Upper lobe of left lung (tissue), 6 donors: ENCODE data around the gene CEP170B. TPM values are rescaled to one million over a fixed set of nuclear protein-coding genes. Genes with fewer than 3 reads are reported as not detected.
A peak's percentile ranks its signal among the peaks of the same experiment; 100 is the strongest.

ENCODE experiments used
- ATAC-seq, 2 donors: fragments of 200-7000 bp; cut with Tn5 transposase; one replicate each; pipeline ENCODE4 v1.9.1; 2022; ENCODE audit warnings: mild to moderate bottlenecking in 2 of 2, moderate library complexity in 2 of 2; ENCODE audit not compliant: low FRiP score in 2 of 2
- DNase-seq, 2 donors: peaks; one replicate each; pipeline ENCODE4 v3.0.0-alpha.2; 2019 to 2020
- H3K27ac ChIP-seq, 4 donors: fragments of 200-600 bp; sonication (generic); one replicate each; pipeline ENCODE4 v1.5.1; 2016 to 2019
- H3K27me3 ChIP-seq, 4 donors: fragments of 200-600 bp; sonication (generic); one replicate each; pipeline ENCODE4 v1.5.1; 2017 to 2019
- H3K36me3 ChIP-seq, 4 donors: fragments of 200-600 bp; sonication (generic); one replicate each; pipeline ENCODE4 v1.5.1; 2016 to 2019
- H3K4me1 ChIP-seq, 4 donors: fragments of 200-600 bp; sonication (generic); one replicate each; pipeline ENCODE4 v1.5.1; 2018 to 2019
- H3K4me3 ChIP-seq, 4 donors: fragments of 200-600 bp; sonication (generic); one replicate each; pipeline ENCODE4 v1.5.1; 2017 to 2019; ENCODE audit warnings: mild to moderate bottlenecking in 2 of 4, moderate library complexity in 1 of 4
- H3K9me3 ChIP-seq, 4 donors: fragments of 200-600 bp; sonication (generic); one replicate each; pipeline ENCODE4 v1.5.1; 2018 to 2019
- CTCF ChIP-seq, 6 experiments: fragments of 450-650 bp in 4 of 6; fragments of 200-600 bp in 2 of 6; sonication (generic) in 2 of 6; IDR thresholded peaks; one replicate each; pipeline ENCODE4 v1.5.1; 2016 to 2019; ENCODE audit warnings: antibody characterized with exemption in 6 of 6
- EP300 ChIP-seq, 4 donors: sonication (generic); formaldehyde crosslinking; IDR thresholded peaks; one replicate each; pipeline ENCODE4 v1.5.1; 2017; ENCODE audit warnings: antibody characterized with exemption in 4 of 4, control low read depth in 2 of 4
- POLR2A ChIP-seq, 4 donors: fragments of 450-650 bp; IDR thresholded peaks; one replicate each; pipeline ENCODE4 v1.5.1; 2016 to 2017; ENCODE audit warnings: antibody characterized with exemption in 4 of 4, mild to moderate bottlenecking in 2 of 4
- POLR2AphosphoS5 ChIP-seq, 2 donors: sonication (generic); formaldehyde crosslinking; IDR thresholded peaks; one replicate each; pipeline ENCODE4 v1.5.1; 2017; ENCODE audit warnings: antibody characterized with exemption in 2 of 2
- WGBS, 2 donors: methylation state at CpG; one replicate each; pipeline ENCODE4 v1.1.5; 2017 to 2018; 5-methylcytosine and 5-hydroxymethylcytosine counted together
- total RNA-seq, 6 donors: library from RNA; depleted of rRNA in 4 of 6; stranded (reverse); fragments of >200 nt in 4 of 6; gene quantifications; one replicate each; pipeline versions ENCODE4 v1.1.0 to v1.2.1, GENCODE V29; 2016 to 2021
- donor health status: DM: no; HTN: no; CAD: no; lungs with moderate emphysema.
- donor health status: DM: no; HTN: yes; CAD: no; lungs with severe emphysema.

The CEP170B gene
- total RNA-seq, 6 donors from 2014 or later: 24.2 to 57.8 (median 35.6) TPM

GRCh38 chr14:104867371-104868059 lies 2.4 kb downstream of the CEP170B start:
- no peaks in the 10 kb centered on the region for H3K9me3 ChIP-seq
- no peak for TF ChIP-seq POLR2AphosphoS5 (IDR thresholded peaks at IDR 0.05)
- no peak for TF ChIP-seq EP300 (IDR thresholded peaks at IDR 0.05)
- TF ChIP-seq CTCF (IDR thresholded peaks at IDR 0.05): no peak
- TF ChIP-seq POLR2A (IDR thresholded peaks at IDR 0.05): no peak
- H3K4me1 ChIP-seq: peaks cover 16 to 40% (median 27%) of the 10 kb centered on the region in 4 donors
- peaks cover 0 to 12% (median 6%) of the 10 kb centered on the region in 4 donors for H3K27me3 ChIP-seq
- DNase-seq: peak in 1 of 2 donors; percentile 44
- H3K36me3 ChIP-seq: peaks cover 0 to 3% (median 0%) of the 10 kb centered on the region in 4 donors
- no peak overlapping the region for H3K27ac ChIP-seq
- no peak overlapping the region for H3K4me3 ChIP-seq
- WGBS, 2 donors: 79 to 94% methylated on average over 2 to 6 of the region's 6 CpGs
- ATAC-seq: no peak

- H3K36me3 ChIP-seq: peaks cover 0 to 3% (median 0%) of the 10 kb centered on the region in 4 donors
- H3K27ac ChIP-seq: no peak overlapping the region
- H3K4me1 ChIP-seq: peaks cover 16 to 47% (median 30%) of the 10 kb centered on the region in 4 donors
- H3K27me3 ChIP-seq: peaks cover 0 to 12% (median 6%) of the 10 kb centered on the region in 4 donors
- no peak for ATAC-seq
- TF ChIP-seq POLR2AphosphoS5 (IDR thresholded peaks at IDR 0.05) (no peak), POLR2A (IDR thresholded peaks at IDR 0.05) (no peak), EP300 (IDR thresholded peaks at IDR 0.05) (no peak), CTCF (IDR thresholded peaks at IDR 0.05) (no peak)
- H3K9me3 ChIP-seq: no peaks in the 10 kb centered on the region
- 92 to 94% methylated on average over 18 to 23 of the region's 23 CpGs for WGBS, 2 donors
- H3K4me3 ChIP-seq: no peak overlapping the region
- DNase-seq: peak in 1 of 2 donors; percentile 72
These were observed 3.1 kb downstream of the CEP170B start for GRCh38 chr14:104868060-104868740.

- WGBS, 2 donors: 88 to 93% methylated on average over 5 to 22 of the region's 22 CpGs
- Histone ChIP-seq H3K36me3 (peaks cover 0 to 3% (median 0%) of the 10 kb centered on the region in 4 donors), H3K4me1 (peaks cover 16 to 47% (median 29%) of the 10 kb centered on the region in 4 donors), H3K9me3 (no peaks in the 10 kb centered on the region), H3K27me3 (peaks cover 0 to 10% (median 6%) of the 10 kb centered on the region in 4 donors), H3K4me3 (no peak overlapping the region), H3K27ac (no peak overlapping the region)
- ATAC-seq: no peak
- no peak for TF ChIP-seq POLR2A (IDR thresholded peaks at IDR 0.05)
- no peak for TF ChIP-seq CTCF (IDR thresholded peaks at IDR 0.05)
- no peak for TF ChIP-seq POLR2AphosphoS5 (IDR thresholded peaks at IDR 0.05)
- TF ChIP-seq EP300 (IDR thresholded peaks at IDR 0.05): no peak
- peak in 1 of 2 donors; percentile 73 for DNase-seq
These were observed 3.9 kb downstream of the CEP170B start for GRCh38 chr14:104868811-104869572.

- H3K9me3 ChIP-seq: no peaks in the 10 kb centered on the region
- no peak overlapping the region for H3K4me3 ChIP-seq
- no peak for TF ChIP-seq CTCF (IDR thresholded peaks at IDR 0.05)
- TF ChIP-seq POLR2AphosphoS5 (IDR thresholded peaks at IDR 0.05): no peak
- TF ChIP-seq POLR2A (IDR thresholded peaks at IDR 0.05): no peak
- TF ChIP-seq EP300 (IDR thresholded peaks at IDR 0.05): no peak
- ATAC-seq (no peak), DNase-seq (peak in 1 of 2 donors; percentile 61)
- peaks cover 0 to 1% (median under 1%) of the 10 kb centered on the region in 4 donors for H3K27me3 ChIP-seq
- no peak overlapping the region for H3K27ac ChIP-seq
- WGBS, 2 donors: 96% methylated on average over 15 to 18 of the region's 18 CpGs
- peaks cover 11 to 38% (median 21%) of the 10 kb centered on the region in 4 donors for H3K4me1 ChIP-seq
- peaks cover 0 to 3% (median 0%) of the 10 kb centered on the region in 4 donors for H3K36me3 ChIP-seq
These were observed 4.8 kb downstream of the CEP170B start for GRCh38 chr14:104869669-104870367.
